B cell (primary cell): ENCODE results near the gene DPEP2NB. TPM values are rescaled to one million over a fixed set of nuclear protein-coding genes. Genes with fewer than 3 reads are reported as not detected.

ENCODE experiments used
- ATAC-seq: fragments of 200-7000 bp; cut with Tn5 transposase; one replicate; pipeline ENCODE4 v1.10.0; 2021; ENCODE audit warnings: low read depth, mild to moderate bottlenecking, moderate number of reproducible peaks, moderate library complexity
- CTCF ChIA-PET: fragments of 350-600 bp; sonication (Branson Sonifier 250); formaldehyde crosslinking; loops from one replicate; lab custom pipeline; 2021; ENCODE audit warnings: antibody characterized with exemption, inconsistent platforms; lab: Charles Lee
- POLR2A ChIA-PET: fragments of 350-600 bp; sonication (Branson Sonifier 250); formaldehyde crosslinking; loops from one replicate; lab custom pipeline; 2021; ENCODE audit warnings: antibody characterized with exemption; lab: Charles Lee
- DNase-seq: peaks from one replicate; pipeline ENCODE4 v3.0.0; 2013
- H2AFZ ChIP-seq: 2 replicates; pipeline ENCODE4 v1.6.1; 2012; ENCODE audit warnings: mild to moderate bottlenecking, low read depth, low read length; ENCODE audit not compliant: insufficient read depth, poor library complexity, severe bottlenecking
- H3K27ac ChIP-seq, 2 donors: 1 replicate in 1 of 2; 2 replicates in 1 of 2; pipeline ENCODE4 v1.5.1; 2012 to 2013; ENCODE audit warnings: low read length in 2 of 2, mild to moderate bottlenecking in 2 of 2, moderate library complexity in 1 of 2
- H3K27me3 ChIP-seq, 4 experiments: fragments of 200-600 bp in 1 of 4; sonication (generic) in 1 of 4; replicated peaks in 1 of 4; 1 replicate in 2 of 4; 2 replicates in 2 of 4; pipeline versions ENCODE4 v1.6.1 to v1.7.0; 2013 to 2016; ENCODE audit warnings: low read length in 3 of 4, mild to moderate bottlenecking in 2 of 4, mixed read lengths in 1 of 4, moderate library complexity in 1 of 4; ENCODE audit not compliant: insufficient read depth in 4 of 4, control insufficient read depth in 3 of 4; ENCODE audit errors: control extremely low read depth in 1 of 4
- H3K36me3 ChIP-seq, 2 experiments: replicated peaks in 1 of 2; 1 replicate in 1 of 2; 2 replicates in 1 of 2; pipeline versions ENCODE4 v1.6.1 to v1.7.1; 2013; ENCODE audit warnings: low read length in 1 of 2; ENCODE audit not compliant: insufficient read depth in 2 of 2, control insufficient read depth in 1 of 2; ENCODE audit errors: control extremely low read depth in 1 of 2, extremely low read depth in 1 of 2
- H3K4me1 ChIP-seq, 2 donors: fragments of 200-600 bp in 1 of 2; sonication (generic) in 1 of 2; 1 replicate in 1 of 2; 2 replicates in 1 of 2; pipeline versions ENCODE4 v1.5.1 to v1.6.1; 2013 to 2017; ENCODE audit warnings: low read length in 2 of 2; ENCODE audit not compliant: control insufficient read depth in 2 of 2, insufficient read depth in 2 of 2
- H3K4me2 ChIP-seq: replicated peaks from 2 replicates; pipeline ENCODE3; 2012; ENCODE audit warnings: mild to moderate bottlenecking, low read depth, low read length; ENCODE audit not compliant: poor library complexity, severe bottlenecking
- H3K4me3 ChIP-seq, 5 experiments: fragments of 200-600 bp in 1 of 5; sonication (generic) in 1 of 5; 1 replicate in 3 of 5; 2 replicates in 2 of 5; pipeline versions ENCODE4 v1.5.1 to v1.7.0; 2011 to 2016; ENCODE audit warnings: low read length in 4 of 5, mild to moderate bottlenecking in 4 of 5, low read depth in 2 of 5, control low read depth in 1 of 5, moderate library complexity in 1 of 5; ENCODE audit not compliant: insufficient read depth in 1 of 5; ENCODE audit errors: control extremely low read depth in 1 of 5, extremely low read depth in 1 of 5
- H3K79me2 ChIP-seq: fragments of 200-600 bp; sonication (generic); one replicate; pipeline ENCODE4 v1.6.0; 2016; ENCODE audit warnings: low read length; ENCODE audit not compliant: control insufficient read depth, insufficient read depth
- H3K9ac ChIP-seq: fragments of 200-600 bp; sonication (generic); 2 replicates; pipeline ENCODE4 v1.6.1; 2017; ENCODE audit warnings: mild to moderate bottlenecking, low read length, moderate library complexity
- H3K9me3 ChIP-seq, 3 donors: one replicate each; pipeline versions ENCODE4 v1.6.1 to v1.7.1; 2013; ENCODE audit warnings: low read length in 2 of 3; ENCODE audit not compliant: control insufficient read depth in 2 of 3, insufficient read depth in 1 of 3; ENCODE audit errors: control extremely low read depth in 1 of 3
- H4K20me1 ChIP-seq: 2 replicates; pipeline ENCODE4 v1.6.0; 2012; ENCODE audit warnings: mild to moderate bottlenecking, low read length; ENCODE audit not compliant: insufficient read depth, control insufficient read depth, poor library complexity, severe bottlenecking
- H3K27ac Mint-ChIP-seq: one replicate; pipeline ENCODE4 v1.8.0; 2021; ENCODE audit warnings: mixed read lengths
- H3K27me3 Mint-ChIP-seq: one replicate; pipeline ENCODE4 v1.8.0; 2021; ENCODE audit warnings: mixed read lengths
- H3K4me1 Mint-ChIP-seq: one replicate; pipeline ENCODE4 v1.8.0; 2021; ENCODE audit warnings: mixed read lengths
- H3K4me3 Mint-ChIP-seq: one replicate; pipeline ENCODE4 v1.8.0; 2021; ENCODE audit warnings: mixed read lengths
- H3K9me3 Mint-ChIP-seq: one replicate; pipeline ENCODE4 v1.8.0; 2022; ENCODE audit warnings: mixed read lengths; ENCODE audit not compliant: insufficient read depth
- EZH2 ChIP-seq: IDR thresholded peaks from 2 replicates; pipeline ENCODE4 v1.6.1; 2012; ENCODE audit warnings: borderline replicate concordance, low read depth, mild to moderate bottlenecking, moderate library complexity, low read length; ENCODE audit not compliant: insufficient read depth, poor library complexity, severe bottlenecking
- WGBS: methylation state at CpG from one replicate; pipeline ENCODE4 v1.1.5; 2013; ENCODE audit warnings: missing lambda C conversion rate; ENCODE audit not compliant: insufficient coverage; 5-methylcytosine and 5-hydroxymethylcytosine counted together
- intact Hi-C: fragments of 100-400 bp; cut with micrococcal nuclease; formaldehyde crosslinking; loops from one replicate; pipeline ENCODE4 v1.10.0; 2022
- polyA plus RNA-seq: library from polyadenylated mRNA; depleted of rRNA; stranded (reverse); fragments of >200 nt; gene quantifications from 2 replicates; pipeline ENCODE4 v1.2.3, GENCODE V29; 2012
- total RNA-seq, 2 donors: library from RNA; stranded (reverse); fragments of 120-200 nt in 1 of 2; gene quantifications; 1 replicate in 1 of 2; 2 replicates in 1 of 2; pipeline versions ENCODE4 v1.2.3 to v1.2.4, GENCODE V29; 2013 to 2022
- TF ChIP-seq, protein P1 (sequence below): fragments of 200-600 bp; IDR thresholded peaks from one replicate; pipeline ENCODE4 v1.8.0; 2022; ENCODE audit warnings: antibody characterized with exemption, mild to moderate bottlenecking

The DPEP2NB gene
- total and polyA plus RNA-seq, 2 donors (not counting 1 experiment from before 2014, with no cell fraction given) = not detected

DNA sequence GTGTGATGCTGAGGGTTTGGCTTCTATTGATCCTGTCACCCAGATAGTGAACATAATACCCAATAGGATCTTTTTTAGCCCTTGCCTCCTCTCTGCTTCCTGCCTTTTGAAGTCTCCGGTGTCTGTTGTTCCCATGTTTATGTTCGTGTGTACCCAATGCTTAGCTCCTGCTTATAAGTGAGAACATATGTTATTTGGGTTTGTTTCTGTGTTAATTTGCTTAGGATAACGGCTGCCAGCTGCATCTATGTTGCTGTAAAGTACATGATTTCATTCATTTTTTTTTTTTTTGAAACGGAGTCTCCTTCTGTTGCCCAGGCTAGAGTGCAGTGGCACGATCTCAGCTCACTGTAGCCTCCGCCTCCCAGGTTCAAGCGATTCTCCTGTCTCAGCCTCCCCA, 30.4 kb upstream of the DPEP2NB start:
- H3K4me3 Mint-ChIP-seq = no peak overlapping the region
- DNase-seq (no peak), ATAC-seq (no peak)
- H3K9me3 Mint-ChIP-seq = no peaks in the 10 kb centered on the region
- ChIA-PET POLR2A (interaction anchor here (0.7 kb wide), 1 partner anchor 307 kb away, joined by 4 read pairs; no protein-coding TSS in a partner anchor), CTCF (interaction anchor here (0.8 to 9.9 kb wide), 4 partner anchors 39 to 163 kb away, joined by 3 to 320 read pairs (median 10); partner anchors contain the start of genes DPEP2, DPEP3, NFATC3 and NRN1L)
- Histone ChIP-seq H3K4me3 (no peak overlapping the region), H3K36me3 (peaks cover 15 to 64% of the 10 kb centered on the region in 2 experiments), H3K9ac (no peak overlapping the region), H3K27ac (no peak overlapping the region), H3K4me2 (no peak overlapping the region), H3K4me1 (peaks cover 16% of the 10 kb centered on the region in 2 donors), H4K20me1 (peaks cover 86% of the 10 kb centered on the region), H3K79me2 (peaks cover 98% of the 10 kb centered on the region), H3K27me3 (no peaks in the 10 kb centered on the region), H2AFZ (no peak overlapping the region), H3K9me3 (no peaks in the 10 kb centered on the region)
- peaks cover 49% of the 10 kb centered on the region for H3K4me1 Mint-ChIP-seq
- no peak for TF ChIP-seq EZH2
- TF ChIP-seq, protein P1, sequence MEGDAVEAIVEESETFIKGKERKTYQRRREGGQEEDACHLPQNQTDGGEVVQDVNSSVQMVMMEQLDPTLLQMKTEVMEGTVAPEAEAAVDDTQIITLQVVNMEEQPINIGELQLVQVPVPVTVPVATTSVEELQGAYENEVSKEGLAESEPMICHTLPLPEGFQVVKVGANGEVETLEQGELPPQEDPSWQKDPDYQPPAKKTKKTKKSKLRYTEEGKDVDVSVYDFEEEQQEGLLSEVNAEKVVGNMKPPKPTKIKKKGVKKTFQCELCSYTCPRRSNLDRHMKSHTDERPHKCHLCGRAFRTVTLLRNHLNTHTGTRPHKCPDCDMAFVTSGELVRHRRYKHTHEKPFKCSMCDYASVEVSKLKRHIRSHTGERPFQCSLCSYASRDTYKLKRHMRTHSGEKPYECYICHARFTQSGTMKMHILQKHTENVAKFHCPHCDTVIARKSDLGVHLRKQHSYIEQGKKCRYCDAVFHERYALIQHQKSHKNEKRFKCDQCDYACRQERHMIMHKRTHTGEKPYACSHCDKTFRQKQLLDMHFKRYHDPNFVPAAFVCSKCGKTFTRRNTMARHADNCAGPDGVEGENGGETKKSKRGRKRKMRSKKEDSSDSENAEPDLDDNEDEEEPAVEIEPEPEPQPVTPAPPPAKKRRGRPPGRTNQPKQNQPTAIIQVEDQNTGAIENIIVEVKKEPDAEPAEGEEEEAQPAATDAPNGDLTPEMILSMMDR = no peak
- WGBS = 94% methylated on average over 3 of the region's 7 CpGs
- intact Hi-C loops = no loop called here
- no peaks in the 10 kb centered on the region for H3K27me3 Mint-ChIP-seq
- peak overlapping the region; percentile 8 for H3K27ac Mint-ChIP-seq

DNA sequence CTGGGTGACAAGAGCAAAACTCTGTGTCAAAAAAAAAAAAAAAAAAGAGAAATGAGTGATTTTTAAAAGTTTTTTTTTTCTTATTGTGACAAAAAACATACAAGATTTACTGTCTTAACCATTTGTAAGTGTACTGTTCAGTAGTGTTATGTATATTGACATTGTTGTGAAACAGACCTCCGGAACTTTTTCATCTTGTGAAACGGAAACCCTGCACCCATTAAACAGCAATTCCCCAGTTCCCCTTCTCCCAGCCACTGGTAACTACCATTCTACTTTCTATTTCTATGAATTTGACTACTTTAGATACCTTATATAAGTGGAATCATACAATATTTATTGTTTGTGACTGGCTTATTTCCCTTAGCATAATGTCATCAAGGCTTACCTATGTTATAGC, 26.1 kb upstream of the DPEP2NB start:
- Histone ChIP-seq H4K20me1 (peaks cover 63% of the 10 kb centered on the region), H3K4me1 (peaks cover 44 to 52% of the 10 kb centered on the region in 2 donors), H3K27me3 (no peaks in the 10 kb centered on the region), H3K4me2 (peak overlapping the region; percentile 5), H2AFZ (no peak overlapping the region), H3K9ac (no peak overlapping the region), H3K36me3 (peaks cover 4 to 34% of the 10 kb centered on the region in 2 experiments), H3K27ac (peak overlapping the region in 1 of 2 donors; percentile 36), H3K4me3 (no peak overlapping the region), H3K9me3 (no peaks in the 10 kb centered on the region), H3K79me2 (peaks cover 92% of the 10 kb centered on the region)
- ATAC-seq (no peak), DNase-seq (no peak)
- no peaks in the 10 kb centered on the region for H3K27me3 Mint-ChIP-seq
- peak overlapping the region; percentile 5 for H3K27ac Mint-ChIP-seq
- WGBS = no CpG with 5 or more reads among the region's 2 CpGs
- intact Hi-C loops = no loop called here
- peak overlapping the region; percentile 21 for H3K4me3 Mint-ChIP-seq
- no peaks in the 10 kb centered on the region for H3K9me3 Mint-ChIP-seq
- peaks cover 54% of the 10 kb centered on the region for H3K4me1 Mint-ChIP-seq
- TF ChIP-seq, protein P1 = no peak
- TF ChIP-seq EZH2 = no peak
- ChIA-PET CTCF (interaction anchor here (0.7 to 9.9 kb wide), 12 partner anchors 20 to 368 kb away, joined by 3 to 320 read pairs (median 10); partner anchors contain the start of genes DPEP2, DPEP3, NFATC3 and NRN1L), POLR2A (interaction anchor here (0.7 to 1.6 kb wide), 3 partner anchors 36 to 53 kb away, joined by 3 to 10 read pairs (median 5); no protein-coding TSS in a partner anchor)
